CD4-positive, CD25-positive, alpha-beta regulatory T cell (primary cell): ENCODE data around the gene MACROD2. TPM values are rescaled to one million over a fixed set of nuclear protein-coding genes. Genes with fewer than 3 reads are reported as not detected.

Source experiments
- ATAC-seq, 2 donors: fragments of 150-1000 bp; cut with Tn5 transposase; one replicate each; pipeline ENCODE4 v1.10.0; 2021; ENCODE audit warnings: low read depth in 2 of 2, moderate number of reproducible peaks in 2 of 2, moderate library complexity in 1 of 2
- DNase-seq, 3 donors: peaks; one replicate each; pipeline versions ENCODE4 v3.0.0 to v3.0.0-alpha.2; 2012 to 2022; ENCODE audit warnings: mixed read lengths in 1 of 3
- H3K27ac ChIP-seq: one replicate; pipeline ENCODE4 v1.7.0; 2013; ENCODE audit warnings: mild to moderate bottlenecking, low read length; ENCODE audit not compliant: insufficient read depth, poor library complexity, severe bottlenecking
- H3K27me3 ChIP-seq: one replicate; pipeline ENCODE4 v1.7.0; 2013; ENCODE audit warnings: low read length; ENCODE audit not compliant: control insufficient read depth, insufficient read depth
- H3K36me3 ChIP-seq: one replicate; pipeline ENCODE4 v1.7.0; 2013; ENCODE audit warnings: mild to moderate bottlenecking, low read length, moderate library complexity; ENCODE audit not compliant: control insufficient read depth, insufficient read depth
- H3K4me1 ChIP-seq: 2 replicates; pipeline ENCODE4 v1.7.0; 2013; ENCODE audit warnings: mild to moderate bottlenecking, low read length; ENCODE audit not compliant: insufficient read depth, control insufficient read depth, poor library complexity, severe bottlenecking
- H3K4me3 ChIP-seq: one replicate; pipeline ENCODE4 v1.7.0; 2013; ENCODE audit warnings: low read depth, mild to moderate bottlenecking, low read length, moderate library complexity
- H3K9me3 ChIP-seq, 2 experiments: 1 replicate in 1 of 2; 2 replicates in 1 of 2; pipeline ENCODE4 v1.7.0; 2013; ENCODE audit warnings: low read length in 2 of 2, mild to moderate bottlenecking in 1 of 2, moderate library complexity in 1 of 2; ENCODE audit not compliant: control insufficient read depth in 2 of 2
- H3K27ac Mint-ChIP-seq, 3 donors: one replicate each; pipeline ENCODE4 v1.8.0; 2020 to 2022; ENCODE audit warnings: mild to moderate bottlenecking in 3 of 3, mixed read lengths in 3 of 3, moderate library complexity in 2 of 3
- H3K27me3 Mint-ChIP-seq: one replicate; pipeline ENCODE4 v1.8.0; 2022; ENCODE audit warnings: mild to moderate bottlenecking, mixed read lengths
- H3K36me3 Mint-ChIP-seq: one replicate; pipeline ENCODE4 v1.8.0; 2020; ENCODE audit warnings: mixed read lengths
- H3K4me1 Mint-ChIP-seq, 4 donors: one replicate each; pipeline ENCODE4 v1.8.0; 2020 to 2022; ENCODE audit warnings: mixed read lengths in 4 of 4, mild to moderate bottlenecking in 1 of 4
- H3K4me3 Mint-ChIP-seq, 4 donors: one replicate each; pipeline ENCODE4 v1.8.0; 2020 to 2022; ENCODE audit warnings: mild to moderate bottlenecking in 4 of 4, mixed read lengths in 4 of 4, moderate library complexity in 3 of 4
- H3K9me3 Mint-ChIP-seq, 7 donors: one replicate each; pipeline ENCODE4 v1.8.0; 2020 to 2022; ENCODE audit warnings: mixed read lengths in 7 of 7, mild to moderate bottlenecking in 3 of 7, moderate library complexity in 2 of 7
- polyA plus RNA-seq, 4 donors: library from polyadenylated mRNA; unstranded; fragments of 300-500 nt; fragmentation: Illumina TruSeq; gene quantifications; one replicate each; pipeline ENCODE4 v1.2.3, GENCODE V29; 2021
- total RNA-seq: library from RNA; stranded (reverse); gene quantifications from one replicate; pipeline ENCODE4 v1.2.3, GENCODE V29; 2022

MACROD2 gene
- total and polyA plus RNA-seq, 5 donors from 2014 or later: 1.4 TPM; not detected in 4

DNA sequence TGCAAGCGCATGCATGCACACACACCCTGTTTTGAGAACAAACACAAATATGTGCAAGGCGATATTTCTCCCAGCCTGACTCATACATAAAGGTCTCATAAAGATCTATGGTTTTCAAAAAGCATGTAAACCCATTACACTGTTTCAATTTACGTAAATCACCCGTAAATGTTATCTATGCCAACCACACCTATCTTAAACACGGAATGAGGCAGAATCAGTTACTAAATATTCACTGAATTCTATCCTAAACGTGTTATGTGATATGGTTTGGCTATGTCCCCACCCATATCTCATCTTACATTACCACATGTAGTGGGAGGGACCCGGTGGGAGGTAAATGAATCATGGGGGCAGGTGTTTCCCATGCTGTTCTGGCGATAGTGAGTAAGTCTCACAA lies 1956.3 kb downstream of the MACROD2 start:
- Mint-ChIP-seq H3K4me1 (no peaks in the 10 kb centered on the region), H3K36me3 (no peaks in the 10 kb centered on the region), H3K4me3 (no peak overlapping the region), H3K9me3 (peaks cover 0 to 29% (median 2%) of the 10 kb centered on the region in 7 donors), H3K27ac (no peak overlapping the region), H3K27me3 (no peaks in the 10 kb centered on the region)
- Histone ChIP-seq H3K4me1 (no peaks in the 10 kb centered on the region), H3K4me3 (no peak overlapping the region), H3K36me3 (no peaks in the 10 kb centered on the region), H3K27ac (no peak overlapping the region), H3K9me3 (peaks cover 0 to 7% of the 10 kb centered on the region in 2 experiments), H3K27me3 (no peaks in the 10 kb centered on the region)
- DNase-seq (no peak), ATAC-seq (no peak)

DNA sequence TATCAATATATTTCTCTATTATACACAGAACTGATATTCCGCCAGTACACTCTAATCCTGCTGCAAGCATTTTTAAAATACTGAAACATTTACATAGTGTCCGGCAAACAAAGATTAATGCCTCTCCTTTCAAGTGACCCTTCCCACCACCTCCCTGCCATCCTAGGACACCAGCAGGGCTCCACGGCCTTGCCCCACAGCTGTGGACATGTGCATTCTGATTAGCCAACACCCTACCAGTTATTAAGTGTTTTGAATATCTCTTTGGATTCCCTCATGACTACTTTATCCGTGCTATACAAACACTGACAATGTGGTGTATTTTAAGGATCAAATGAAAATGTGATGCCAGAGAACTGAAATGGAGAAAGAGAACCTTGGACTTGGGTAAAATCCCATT lies 1962.8 kb downstream of the MACROD2 start:
- H3K9me3 Mint-ChIP-seq: peaks cover 0 to 13% (median 6%) of the 10 kb centered on the region in 7 donors
- Histone ChIP-seq H3K36me3 (no peaks in the 10 kb centered on the region), H3K27me3 (no peaks in the 10 kb centered on the region), H3K4me3 (no peak overlapping the region), H3K27ac (no peak overlapping the region), H3K4me1 (no peaks in the 10 kb centered on the region), H3K9me3 (no peaks in the 10 kb centered on the region)
- H3K4me1 Mint-ChIP-seq: no peaks in the 10 kb centered on the region
- no peak for ATAC-seq
- DNase-seq: no peak
- no peak overlapping the region for H3K27ac Mint-ChIP-seq
- no peaks in the 10 kb centered on the region for H3K27me3 Mint-ChIP-seq
- H3K4me3 Mint-ChIP-seq: no peak overlapping the region
- H3K36me3 Mint-ChIP-seq: no peaks in the 10 kb centered on the region

DNA sequence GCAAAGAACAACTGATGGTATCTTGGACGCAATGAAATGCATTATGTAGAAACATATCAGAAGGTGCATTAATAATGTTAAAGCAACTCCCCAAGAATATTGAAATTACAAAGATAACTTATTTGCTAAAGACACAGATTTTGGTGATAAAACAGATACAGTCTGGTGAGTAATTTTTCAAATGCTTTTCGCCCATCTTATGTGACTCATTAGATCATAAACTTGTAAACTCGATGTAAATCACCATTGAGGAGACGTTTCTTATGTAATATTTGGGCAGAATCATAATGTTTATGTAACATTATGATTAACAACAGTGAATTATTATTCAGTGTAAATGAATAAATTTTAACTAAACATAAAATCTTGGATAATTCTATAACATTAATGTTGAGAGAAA lies 1969.8 kb downstream of the MACROD2 start:
- Mint-ChIP-seq H3K4me3 (no peak overlapping the region), H3K36me3 (no peaks in the 10 kb centered on the region), H3K4me1 (no peaks in the 10 kb centered on the region), H3K27ac (no peak overlapping the region), H3K27me3 (no peaks in the 10 kb centered on the region), H3K9me3 (peaks cover 0 to 16% (median 5%) of the 10 kb centered on the region in 7 donors)
- H3K4me3 ChIP-seq: no peak overlapping the region
- H3K4me1 ChIP-seq: no peaks in the 10 kb centered on the region
- no peak for ATAC-seq
- no peaks in the 10 kb centered on the region for H3K9me3 ChIP-seq
- H3K27me3 ChIP-seq: no peaks in the 10 kb centered on the region
- no peaks in the 10 kb centered on the region for H3K36me3 ChIP-seq
- DNase-seq: no peak
- H3K27ac ChIP-seq: no peak overlapping the region

DNA sequence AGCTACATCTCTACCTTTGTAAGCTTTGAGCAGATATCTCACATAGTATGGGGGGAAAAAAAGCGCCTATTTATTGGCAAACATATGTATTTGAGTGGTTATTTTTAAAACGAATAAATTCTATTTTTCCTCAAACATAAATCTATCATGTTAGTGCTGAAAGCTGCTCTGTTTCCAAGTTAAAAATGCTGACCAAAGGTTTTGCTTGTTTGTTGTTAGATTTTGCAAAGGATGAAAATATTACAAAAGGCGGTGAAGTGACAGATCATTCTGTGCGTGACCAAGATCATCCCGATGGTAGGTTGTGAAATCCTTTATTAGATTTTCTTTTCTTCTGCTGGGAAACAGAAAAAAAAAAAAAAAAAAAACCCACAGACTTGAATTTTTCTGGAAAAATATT lies 1972.0 kb downstream of the MACROD2 start:
- Mint-ChIP-seq H3K27me3 (no peaks in the 10 kb centered on the region), H3K27ac (no peak overlapping the region), H3K9me3 (peaks cover 0 to 22% (median 5%) of the 10 kb centered on the region in 7 donors), H3K4me1 (no peaks in the 10 kb centered on the region), H3K36me3 (no peaks in the 10 kb centered on the region), H3K4me3 (no peak overlapping the region)
- Histone ChIP-seq H3K4me3 (no peak overlapping the region), H3K36me3 (no peaks in the 10 kb centered on the region), H3K4me1 (no peaks in the 10 kb centered on the region), H3K27me3 (no peaks in the 10 kb centered on the region), H3K9me3 (no peaks in the 10 kb centered on the region), H3K27ac (no peak overlapping the region)
- DNase-seq (no peak), ATAC-seq (no peak)

DNA sequence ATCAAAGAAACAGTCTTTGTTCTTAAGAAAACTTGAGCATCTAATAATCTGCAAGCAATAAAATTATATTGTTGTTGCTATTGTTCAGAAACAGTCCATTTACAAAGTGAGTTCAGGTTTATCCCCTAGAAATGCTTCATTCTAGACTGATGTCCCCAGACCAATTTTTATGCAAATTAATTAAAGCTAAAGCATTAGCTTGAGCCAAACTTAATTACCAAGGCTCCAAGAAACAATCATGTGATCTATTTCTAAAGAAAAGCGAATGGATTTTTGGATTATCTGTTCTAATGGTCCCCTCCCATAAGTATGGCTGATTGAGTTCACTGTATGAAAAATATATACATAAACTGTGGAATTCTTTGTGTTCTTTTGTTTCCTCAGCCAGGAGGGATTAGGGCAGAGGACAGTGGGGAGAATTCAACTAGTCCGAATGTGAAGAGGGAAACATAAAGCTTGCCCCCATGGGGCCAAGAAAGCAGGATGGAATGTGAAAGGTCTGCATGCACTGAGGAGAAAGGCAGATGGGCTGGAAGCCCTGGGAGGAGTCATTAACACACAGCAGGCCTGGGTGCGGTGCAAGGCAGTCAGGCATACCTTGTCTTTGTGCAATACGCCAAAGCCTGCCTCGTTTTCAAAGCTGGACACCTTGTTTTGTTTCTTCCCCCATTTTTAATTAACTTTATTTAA lies 1980.9 kb downstream of the MACROD2 start:
- no peaks in the 10 kb centered on the region for H3K36me3 Mint-ChIP-seq
- no peak for ATAC-seq
- no peak for DNase-seq
- H3K4me3 Mint-ChIP-seq: no peak overlapping the region
- Histone ChIP-seq H3K9me3 (no peaks in the 10 kb centered on the region), H3K4me3 (no peak overlapping the region), H3K36me3 (no peaks in the 10 kb centered on the region), H3K27ac (no peak overlapping the region), H3K27me3 (no peaks in the 10 kb centered on the region), H3K4me1 (no peaks in the 10 kb centered on the region)
- H3K4me1 Mint-ChIP-seq: no peaks in the 10 kb centered on the region
- H3K27me3 Mint-ChIP-seq: no peaks in the 10 kb centered on the region
- peaks cover 0 to 24% (median 5%) of the 10 kb centered on the region in 7 donors for H3K9me3 Mint-ChIP-seq
- H3K27ac Mint-ChIP-seq: no peak overlapping the region

DNA sequence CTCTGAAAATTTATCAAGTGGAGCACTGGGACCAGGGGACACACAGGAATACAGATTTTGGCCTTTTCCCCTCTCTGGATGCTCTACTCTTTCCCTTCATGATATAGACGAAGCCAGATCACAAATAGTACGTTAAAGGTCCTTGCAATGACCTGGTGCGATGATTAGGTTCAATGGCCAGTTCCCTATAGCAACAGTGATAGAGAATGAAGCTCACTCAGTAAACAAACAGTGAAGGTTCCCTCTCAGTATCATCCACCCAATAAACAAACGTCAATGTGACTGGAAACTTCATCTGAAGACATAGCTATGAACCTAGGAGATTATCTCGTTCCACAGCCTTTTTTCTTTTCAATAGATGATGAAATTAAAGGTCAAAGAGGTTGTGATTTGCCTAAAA lies 1981.7 kb downstream of the MACROD2 start:
- ATAC-seq (no peak), DNase-seq (no peak)
- no peak overlapping the region for H3K4me3 Mint-ChIP-seq
- H3K27ac ChIP-seq: no peak overlapping the region
- no peaks in the 10 kb centered on the region for H3K36me3 Mint-ChIP-seq
- no peaks in the 10 kb centered on the region for H3K9me3 ChIP-seq
- H3K27me3 Mint-ChIP-seq: no peaks in the 10 kb centered on the region
- no peak overlapping the region for H3K4me3 ChIP-seq
- H3K36me3 ChIP-seq: no peaks in the 10 kb centered on the region
- no peak overlapping the region for H3K27ac Mint-ChIP-seq
- H3K27me3 ChIP-seq: no peaks in the 10 kb centered on the region
- peaks cover 2 to 19% (median 5%) of the 10 kb centered on the region in 7 donors for H3K9me3 Mint-ChIP-seq
- H3K4me1 ChIP-seq: no peaks in the 10 kb centered on the region
- no peaks in the 10 kb centered on the region for H3K4me1 Mint-ChIP-seq

DNA sequence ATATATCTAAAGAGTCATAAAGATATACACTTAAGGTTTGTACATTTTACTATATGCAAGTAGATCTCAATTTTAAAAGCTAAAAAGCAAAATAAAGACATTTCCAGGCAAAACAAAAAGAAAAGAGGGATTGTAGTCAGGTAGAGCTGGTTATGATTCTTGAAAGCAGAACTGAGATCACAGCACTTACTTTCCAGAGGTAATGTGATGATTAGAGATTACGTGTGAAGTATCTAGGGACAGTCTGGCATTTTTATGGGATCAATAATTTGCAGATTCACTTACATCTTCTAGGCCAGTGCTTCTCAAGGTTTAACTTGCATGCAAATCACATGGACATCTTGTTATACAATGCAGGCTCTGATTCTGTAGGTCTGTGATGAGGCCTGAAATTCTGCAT lies 1982.4 kb downstream of the MACROD2 start:
- Histone ChIP-seq H3K27me3 (no peaks in the 10 kb centered on the region), H3K4me3 (no peak overlapping the region), H3K4me1 (no peaks in the 10 kb centered on the region), H3K9me3 (no peaks in the 10 kb centered on the region), H3K27ac (no peak overlapping the region), H3K36me3 (no peaks in the 10 kb centered on the region)
- H3K27ac Mint-ChIP-seq: no peak overlapping the region
- H3K4me3 Mint-ChIP-seq: no peak overlapping the region
- ATAC-seq (no peak), DNase-seq (no peak)
- no peaks in the 10 kb centered on the region for H3K27me3 Mint-ChIP-seq
- H3K9me3 Mint-ChIP-seq: peaks cover 2 to 16% (median 4%) of the 10 kb centered on the region in 7 donors
- H3K4me1 Mint-ChIP-seq: no peaks in the 10 kb centered on the region
- no peaks in the 10 kb centered on the region for H3K36me3 Mint-ChIP-seq
